HPDE6-E6E7 (cell line): Measurements from ENCODE around the gene GNLY.
A peak's percentile ranks its signal among the peaks of the same experiment; 100 is the strongest.

Experiments used
- DNase-seq: peaks from one replicate; pipeline ENCODE4 v3.0.0; 2011; ENCODE audit warnings: missing footprints; ENCODE audit errors: extremely low spot score

Gene GNLY

GRCh38 chr2:85725451-85725850, 31.3 kb downstream of the GNLY start:
- DNase-seq = no peak

GRCh38 chr2:85727798-85728197, 33.6 kb downstream of the GNLY start:
- DNase-seq = no peak

GRCh38 chr2:85728342-85728741, 34.2 kb downstream of the GNLY start:
- DNase-seq = no peak

DNA sequence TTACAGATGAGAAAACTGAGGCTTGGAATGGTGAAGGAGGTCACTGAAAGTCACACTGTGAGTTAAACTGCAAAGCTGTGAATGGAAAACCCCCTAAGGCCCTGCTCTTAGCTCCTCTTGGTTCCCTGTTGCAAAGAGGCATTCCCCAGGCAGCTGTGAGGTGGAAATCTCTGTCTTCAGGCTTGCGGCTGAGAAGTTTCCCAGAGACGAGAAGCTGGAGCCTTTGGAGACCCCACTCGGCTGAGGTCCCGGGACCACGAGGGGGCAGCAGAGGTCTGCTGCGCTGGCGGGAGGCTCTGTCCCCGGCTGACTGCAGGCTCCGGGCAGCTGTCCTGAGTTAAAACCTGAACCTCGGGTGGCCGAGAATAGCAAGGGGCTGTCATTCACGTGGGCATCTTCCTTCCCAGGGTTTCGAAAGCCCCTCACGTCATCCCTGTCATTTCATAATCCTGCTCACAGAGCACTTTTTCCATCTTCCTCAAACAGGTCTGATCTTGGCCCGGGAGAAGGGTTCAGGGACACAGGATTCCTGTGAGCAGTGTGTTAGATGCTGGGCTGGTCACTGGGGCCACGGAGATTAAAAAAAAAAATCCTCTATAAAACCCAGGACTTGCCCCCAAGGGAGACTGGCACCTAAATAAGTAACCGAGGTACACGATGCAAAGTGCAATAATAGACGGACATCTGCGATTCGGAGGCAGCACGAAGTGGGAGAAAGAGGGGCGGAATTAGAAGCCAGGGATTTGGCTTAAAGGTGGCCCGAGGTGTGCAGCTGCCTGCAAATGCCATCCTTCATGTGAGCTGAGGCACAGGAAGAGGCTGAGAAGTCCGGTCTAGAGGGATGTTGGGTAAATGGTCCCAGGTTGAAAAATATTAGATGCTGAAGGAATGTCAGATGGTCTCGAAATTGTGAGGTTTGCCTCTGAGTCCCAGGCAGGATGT, 35.0 kb downstream of the GNLY start:
- peak; percentile 82 for DNase-seq

- no peak for DNase-seq
These were observed 35.8 kb downstream of the GNLY start for GRCh38 chr2:85729825-85730510.

- DNase-seq = no peak
These were observed 36.6 kb downstream of the GNLY start for GRCh38 chr2:85730686-85731230.

DNA sequence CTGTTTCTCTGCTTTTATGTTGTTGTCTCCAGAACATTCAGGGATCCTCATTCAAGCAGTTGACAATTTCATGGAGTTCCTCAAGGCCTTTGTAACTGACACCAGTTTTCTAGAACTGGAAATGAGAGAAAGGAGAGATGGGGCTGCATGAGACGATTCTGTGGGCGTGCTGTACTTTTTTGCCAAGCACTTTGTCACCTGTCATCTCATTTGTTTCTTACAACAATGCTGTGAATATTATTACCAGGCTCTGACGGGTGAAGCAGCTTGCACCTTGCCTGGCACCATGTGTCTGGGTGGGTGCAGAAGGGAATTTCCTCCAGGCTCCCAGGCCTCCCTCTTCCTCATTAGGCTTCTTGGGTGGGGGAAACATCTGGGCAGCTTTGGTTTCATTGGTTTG, 37.4 kb downstream of the GNLY start:
- DNase-seq = no peak

DNA sequence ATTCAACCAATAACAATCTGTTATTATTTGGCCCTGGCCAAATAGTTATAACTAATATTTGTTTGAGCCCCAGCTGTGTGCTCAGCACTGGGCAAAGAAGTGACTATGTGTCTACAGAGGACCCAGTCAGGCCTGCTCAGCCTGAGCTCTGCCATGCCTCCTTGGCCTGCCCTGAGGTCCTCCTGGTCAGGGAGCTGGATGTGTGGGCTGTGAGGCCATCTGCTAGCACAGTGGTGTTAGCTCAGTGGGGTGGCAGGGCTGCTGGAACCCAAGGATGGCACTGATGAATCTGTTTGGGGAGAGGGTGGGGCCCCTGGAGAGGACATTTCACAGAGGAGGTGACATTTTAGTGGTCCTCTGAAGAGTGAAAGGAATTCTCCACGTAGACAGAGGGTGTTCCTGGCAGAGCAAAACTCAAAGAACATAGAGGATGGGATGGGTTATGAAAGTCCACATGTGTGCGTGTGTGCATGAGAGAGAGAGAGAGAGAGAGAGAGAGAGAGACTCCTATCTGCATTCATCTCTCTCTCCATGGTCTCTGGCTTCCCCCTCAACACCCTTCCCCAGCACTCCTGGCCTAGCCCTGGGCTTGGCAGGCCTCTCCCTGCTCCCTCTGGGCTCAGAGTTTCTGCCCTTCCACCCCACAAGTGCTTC, 38.4 kb downstream of the GNLY start:
- DNase-seq = no peak

DNA sequence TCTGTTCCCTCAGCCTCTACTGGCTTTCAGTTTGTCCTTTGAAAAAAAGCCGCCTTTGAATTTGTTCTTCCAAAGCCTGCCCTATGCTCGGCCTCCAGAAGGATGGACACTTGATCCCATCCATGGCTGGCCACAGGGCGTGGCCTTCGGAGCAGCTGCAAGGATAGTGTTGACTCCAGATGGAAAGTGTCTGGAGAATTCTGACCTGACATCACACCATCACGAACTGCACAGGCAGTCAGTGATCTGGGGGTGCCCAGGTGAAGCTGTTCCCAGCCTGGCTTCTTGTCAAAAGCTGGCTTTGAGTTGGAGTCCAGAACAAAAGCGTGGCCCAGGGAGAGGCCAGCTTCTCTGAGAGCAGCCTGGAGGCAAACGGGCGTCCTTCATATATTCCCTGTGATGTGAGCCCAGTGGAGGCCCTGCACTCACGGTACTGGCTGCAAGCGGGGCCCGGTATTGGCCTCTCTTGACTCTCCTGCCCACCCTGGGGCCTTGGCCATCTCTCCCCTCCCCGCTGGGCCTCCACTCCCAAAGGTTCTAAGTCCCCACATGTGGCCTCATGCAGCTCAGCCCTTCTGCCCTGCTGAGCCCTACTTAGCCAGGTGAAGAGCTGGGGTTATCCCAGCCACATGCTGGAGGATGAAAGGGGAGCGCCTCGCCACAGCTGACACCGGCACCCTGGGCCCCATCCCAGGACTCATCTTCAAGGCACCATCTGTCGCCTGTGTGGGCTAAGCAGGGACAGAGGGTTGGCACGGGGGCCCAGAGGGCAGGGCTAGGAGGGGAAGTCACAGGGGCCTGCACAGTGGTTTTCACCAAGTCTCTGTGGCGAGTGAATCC, 39.2 kb downstream of the GNLY start:
- no peak for DNase-seq

DNA sequence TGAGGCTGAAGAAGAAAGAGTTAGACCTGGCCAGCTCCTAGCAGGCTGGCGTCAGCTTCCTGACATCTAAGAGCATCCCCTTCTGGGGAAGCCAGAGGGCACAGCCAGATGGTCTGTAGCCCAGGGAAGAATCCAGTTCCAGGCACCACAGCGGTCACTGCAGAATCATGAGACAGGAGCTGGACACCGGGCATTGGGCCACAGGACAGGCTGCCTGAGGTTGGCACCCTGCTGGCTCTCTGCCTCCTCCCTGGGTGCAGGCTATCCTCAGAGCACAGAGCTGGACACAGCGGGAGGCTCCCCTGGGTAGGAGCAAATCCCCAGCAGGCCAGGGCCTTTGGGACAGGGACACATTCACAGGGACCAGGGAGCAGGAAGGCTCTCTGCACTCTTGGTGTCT, 39.9 kb downstream of the GNLY start:
- DNase-seq = no peak

GRCh38 chr2:85734942-85735608, 40.9 kb downstream of the GNLY start:
- no peak for DNase-seq

GRCh38 chr2:85735691-85736090, 41.5 kb downstream of the GNLY start:
- no peak for DNase-seq

- no peak for DNase-seq
These were observed 42.5 kb downstream of the GNLY start for GRCh38 chr2:85736456-85737355.

DNA sequence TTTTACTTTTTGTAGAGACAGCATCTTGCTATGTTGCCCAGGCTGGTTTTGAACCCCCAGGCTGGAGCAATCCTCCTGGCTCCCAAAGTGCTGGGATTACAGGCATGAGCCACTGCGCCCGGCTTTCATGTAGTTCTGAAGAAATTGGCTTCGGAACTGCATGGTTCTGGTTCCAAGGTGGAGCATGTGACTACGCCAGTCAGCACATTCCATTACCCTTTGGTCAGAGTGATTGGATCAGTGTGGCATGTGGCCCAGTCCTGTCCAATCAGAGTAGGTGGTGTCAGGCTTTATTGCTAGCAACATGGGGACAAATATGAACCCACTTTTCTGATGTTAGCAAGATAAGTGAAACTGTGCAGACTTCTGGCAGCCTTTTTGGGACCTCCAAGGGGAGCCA, 43.3 kb downstream of the GNLY start:
- no peak for DNase-seq

DNA sequence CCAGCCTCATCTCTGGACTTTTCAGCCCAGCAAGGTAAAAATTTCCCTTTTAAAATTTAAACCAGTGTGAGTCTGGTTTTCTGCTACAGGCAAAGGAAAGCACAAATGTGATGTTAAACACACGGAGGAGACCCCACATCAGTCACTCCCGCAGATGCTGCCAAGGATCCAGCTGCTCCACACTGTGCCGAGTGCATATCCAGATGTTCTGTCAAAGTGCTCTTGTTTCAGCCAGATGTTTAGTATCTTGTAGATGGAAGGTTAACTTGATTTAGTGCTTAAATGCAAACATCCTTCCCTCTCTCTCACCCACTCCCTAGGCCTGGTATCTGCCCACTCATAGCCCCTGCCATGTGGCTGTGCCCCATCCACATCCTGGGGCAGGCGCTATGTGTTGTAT, 43.8 kb downstream of the GNLY start:
- DNase-seq = no peak

DNA sequence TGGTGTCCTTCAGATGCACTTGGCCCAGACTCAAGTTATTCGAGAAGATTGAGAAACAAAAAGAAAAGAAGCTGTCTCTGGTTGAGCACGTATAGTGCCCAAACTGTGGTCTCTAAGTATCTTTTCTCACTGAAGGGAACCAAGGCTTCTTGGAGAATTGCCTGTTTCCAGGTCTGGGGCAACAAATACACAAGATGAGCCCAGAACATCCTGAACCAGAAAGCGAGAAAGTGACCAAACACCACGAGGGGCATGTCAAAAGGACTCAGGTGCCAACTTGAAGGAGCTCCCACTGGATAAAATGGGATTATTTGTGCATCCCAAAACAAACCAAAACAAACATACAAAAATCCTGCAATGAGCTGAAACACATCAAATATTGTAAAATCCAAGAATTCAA, 46.0 kb downstream of the GNLY start:
- DNase-seq = no peak

DNA sequence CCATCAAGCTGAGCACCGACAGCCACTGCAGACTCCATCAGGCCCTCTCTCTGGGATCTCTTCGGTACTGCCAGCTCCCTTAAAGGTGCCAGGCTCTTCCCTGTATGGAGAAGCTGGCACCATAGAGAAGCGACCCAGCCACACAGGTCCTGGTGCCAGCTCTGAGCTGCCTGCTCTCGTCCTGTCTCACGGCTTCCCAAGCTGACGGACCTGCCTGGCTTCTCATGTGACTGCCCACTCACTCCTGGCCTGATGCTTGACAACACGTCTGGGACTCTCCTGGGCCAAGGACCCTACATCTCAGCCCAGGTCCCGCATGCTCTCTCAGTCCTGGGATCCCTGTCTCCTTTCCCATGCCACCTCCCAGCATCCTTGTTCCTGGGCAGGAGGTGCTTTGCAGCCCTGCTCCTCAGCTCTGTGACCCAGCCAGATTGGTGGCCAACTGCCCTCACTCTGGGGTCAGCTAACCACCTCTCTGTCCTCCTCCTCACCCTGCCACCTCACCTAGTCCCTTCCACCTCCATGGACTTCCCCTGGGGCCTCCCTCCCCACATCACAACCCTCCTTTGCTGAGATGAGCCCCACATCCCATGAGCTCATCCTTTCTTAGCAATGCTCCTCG, 47.2 kb downstream of the GNLY start:
- no peak for DNase-seq

DNA sequence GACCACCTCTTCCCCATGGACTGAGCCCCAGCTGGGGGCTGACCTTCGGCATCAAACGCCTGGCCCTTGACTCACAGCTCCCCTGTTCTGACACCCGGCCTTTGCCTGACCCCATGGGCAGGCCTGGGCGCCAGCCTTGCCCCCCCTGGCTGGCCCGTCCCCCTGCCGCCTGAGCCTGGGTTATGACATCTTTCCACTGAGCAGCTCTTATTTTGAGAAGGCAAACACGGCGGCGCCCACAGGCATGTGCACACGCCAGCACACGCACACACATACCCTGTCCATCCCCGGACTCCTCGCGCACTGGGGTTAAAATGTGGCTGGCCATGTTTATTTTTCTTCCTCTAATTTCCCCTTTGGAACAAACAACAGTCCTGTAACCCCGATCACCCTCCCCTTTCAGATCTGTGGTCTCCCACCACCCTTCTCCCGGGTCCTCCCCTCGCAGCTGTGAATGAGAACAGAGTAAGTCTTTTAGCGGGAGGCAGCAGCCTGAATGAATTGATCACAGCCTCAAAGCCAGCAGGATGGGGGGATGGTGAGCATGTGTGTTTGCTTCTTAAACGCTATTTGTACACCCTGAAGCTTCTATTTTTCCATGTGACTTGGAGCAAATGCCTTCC, 47.8 kb downstream of the GNLY start:
- peak; percentile 50 for DNase-seq
